ENCODE measurements around the gene TRAIP.
A peak's percentile ranks its signal among the peaks of the same experiment; 100 is the strongest.
"Not testable (repeated sequence)": the region's sequence is repeated elsewhere in the genome, so short reads cannot be mapped to it uniquely, and the experiment has no call there.

TRAIP gene

GRCh38 chr3:49790626-49791411 is 65.5 kb downstream of the TRAIP start:
- no peak for DNase-seq

GRCh38 chr3:49788056-49788455 is 68.3 kb downstream of the TRAIP start:
- DNase-seq, result no peak

DNA sequence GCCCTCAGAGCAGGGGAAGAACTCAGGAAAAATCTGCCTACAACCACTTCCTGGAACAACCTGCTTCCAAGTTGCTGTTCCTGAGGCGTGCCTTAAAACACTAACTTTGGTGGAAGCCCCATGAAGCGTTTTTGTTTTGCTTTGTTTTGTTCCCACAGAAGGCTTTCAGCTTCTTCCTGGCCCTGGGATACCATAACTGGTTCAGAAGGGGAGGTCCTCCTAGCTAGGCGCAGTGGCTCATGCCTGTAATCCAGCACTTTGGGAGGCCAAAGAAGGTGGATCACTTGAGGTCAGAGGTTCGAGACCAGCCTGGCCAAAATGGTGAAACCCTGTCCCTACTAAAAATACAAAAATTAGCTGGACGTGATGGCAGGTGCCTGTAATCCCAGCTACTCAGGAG is 68.8 kb downstream of the TRAIP start:
- DNase-seq, result no peak

GRCh38 chr3:49787182-49787464 is 69.2 kb downstream of the TRAIP start:
- no peak for DNase-seq

- peak; percentile 99 for DNase-seq
Observed at GRCh38 chr3:49786357-49787181, 69.8 kb downstream of the TRAIP start, which contains the start of gene IP6K1. IP6K1 (minus strand) TSS chr3:49786542; CDS start chr3:49748040, 38,502 bp downstream.

DNA sequence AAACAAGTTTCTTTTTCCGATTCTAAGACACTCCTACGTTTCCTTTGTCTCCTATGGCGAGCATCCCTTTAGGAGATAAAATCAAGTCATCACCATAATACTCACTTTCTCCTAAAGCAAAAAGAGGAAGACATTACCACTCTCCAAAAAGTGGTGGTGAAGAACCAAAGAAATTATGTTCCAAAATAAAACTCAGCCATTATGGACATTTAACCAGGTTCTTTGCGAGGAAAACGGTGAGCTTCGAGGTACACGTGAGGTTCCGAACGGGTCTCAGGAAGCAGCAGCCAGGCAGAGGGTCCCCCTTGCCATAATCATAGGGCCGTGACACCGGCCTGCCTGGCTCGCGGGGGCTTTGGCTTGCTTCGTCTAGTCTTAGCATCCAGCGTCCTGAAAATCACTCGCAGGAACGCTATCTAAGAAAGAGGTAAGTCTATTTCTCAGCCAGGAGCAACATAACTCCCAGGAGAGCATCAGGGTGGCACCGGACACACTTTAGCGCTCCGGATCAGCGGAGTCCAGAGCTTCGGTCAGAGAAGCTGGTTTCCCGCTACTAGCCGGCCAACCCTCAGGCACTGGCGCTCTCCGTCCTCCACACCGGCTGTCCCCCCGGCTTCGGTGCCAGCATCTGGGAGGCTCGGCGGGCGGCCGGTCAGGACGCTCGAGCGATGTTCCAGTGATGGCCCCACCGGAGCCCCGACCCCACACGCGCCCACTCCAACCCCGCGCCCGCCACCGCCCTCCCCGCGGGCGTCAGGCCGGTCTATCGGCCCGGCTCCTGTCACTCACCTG is 70.6 kb downstream of the TRAIP start:
- peak; percentile 24 for DNase-seq

DNA sequence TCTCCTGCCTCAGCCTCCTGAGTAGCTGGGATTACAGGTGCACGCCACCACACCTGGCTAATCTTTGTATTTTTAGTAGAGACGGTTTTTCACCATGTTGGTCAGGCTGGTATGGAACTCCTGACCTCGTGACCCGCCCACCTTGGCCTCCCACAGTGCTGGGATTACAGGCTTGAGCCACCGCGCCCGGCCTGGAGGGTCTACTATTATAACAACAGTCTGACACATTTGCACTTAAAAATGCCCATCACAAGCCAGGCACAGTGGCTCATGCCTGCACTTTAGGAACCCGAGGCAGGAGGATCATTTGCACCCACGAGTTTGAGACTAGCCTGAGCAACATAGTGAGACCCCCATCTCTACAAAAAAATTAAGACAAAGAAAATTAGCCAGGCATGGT is 74.1 kb downstream of the TRAIP start:
- DNase-seq, result not testable (repeated sequence)

- DNase-seq, result no peak
Observed at GRCh38 chr3:49781415-49782199, 74.8 kb downstream of the TRAIP start.

- not testable (repeated sequence) for DNase-seq
Observed at GRCh38 chr3:49780975-49781365, 75.4 kb downstream of the TRAIP start.

DNA sequence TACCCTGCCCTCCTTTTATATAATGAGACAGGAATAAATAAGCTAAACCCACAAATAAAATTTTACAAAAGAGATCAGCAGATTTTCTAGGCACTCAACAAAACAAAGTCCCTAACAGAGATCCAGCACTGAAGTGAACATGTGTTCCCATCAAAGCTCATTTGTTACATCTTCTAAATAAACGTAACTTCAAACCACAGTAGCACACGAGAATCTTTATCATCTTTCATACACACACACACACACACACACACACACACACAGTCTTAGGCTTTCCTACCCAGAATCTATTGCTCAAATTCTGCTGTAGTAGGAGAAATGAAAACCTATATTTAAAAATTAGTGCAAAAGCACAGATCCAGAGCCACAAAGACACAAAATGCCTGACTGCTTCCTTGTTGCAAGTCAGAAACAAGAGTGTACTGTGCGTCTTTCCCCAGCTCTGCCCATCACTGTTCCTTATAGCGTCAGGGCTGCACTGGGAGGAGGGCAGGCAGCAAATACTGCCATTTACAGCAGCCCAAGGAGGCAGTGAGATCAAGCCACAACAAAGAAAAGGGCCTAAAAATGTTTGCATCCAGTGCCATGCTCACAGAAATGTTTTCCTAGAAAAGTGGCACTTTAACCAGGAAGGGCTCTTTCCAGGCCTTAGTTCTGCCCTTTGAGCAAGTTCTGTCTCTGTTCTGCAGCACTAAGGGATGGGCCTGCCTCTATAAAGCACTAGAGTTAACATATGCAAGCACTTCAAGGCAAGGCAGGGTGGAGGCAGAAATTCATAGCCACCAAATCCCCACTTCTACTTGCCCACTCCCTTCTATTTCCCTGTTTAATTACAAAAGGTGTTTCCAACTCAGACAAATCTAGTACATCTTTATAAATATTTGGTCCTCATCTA is 76.0 kb downstream of the TRAIP start:
- DNase-seq, result no peak

DNA sequence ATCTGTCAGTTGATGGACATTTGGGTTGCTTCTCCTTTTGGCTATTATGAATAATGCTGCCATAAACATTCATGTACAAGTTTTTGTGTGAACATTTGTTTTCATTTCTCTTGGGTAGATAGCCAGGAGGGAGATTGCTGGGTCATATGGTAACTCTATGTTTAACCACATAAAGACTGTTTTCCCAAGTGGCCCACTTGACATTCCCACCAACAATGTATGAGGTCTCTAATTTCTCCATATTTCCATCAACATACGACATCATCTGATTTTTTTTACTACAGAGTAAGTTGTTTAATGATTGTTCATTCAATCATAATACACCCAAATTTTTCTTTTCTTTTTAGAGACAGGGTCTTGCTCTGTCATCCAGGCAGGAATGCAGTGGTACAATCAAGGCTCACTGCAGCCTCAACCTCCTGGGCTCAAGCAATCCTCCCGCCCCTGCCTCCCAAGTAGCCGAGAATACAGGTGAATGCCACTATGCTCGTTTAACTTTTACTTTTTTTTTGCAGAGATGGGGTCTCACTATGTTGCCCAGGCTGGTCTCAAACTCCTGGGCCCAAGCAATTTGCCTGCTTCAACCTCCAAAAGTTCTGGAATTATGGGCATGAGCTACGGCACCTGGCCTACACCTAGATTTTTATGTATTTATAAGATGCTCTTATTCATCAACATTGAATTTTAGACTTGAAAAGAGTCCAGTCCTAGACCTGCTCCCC is 76.8 kb downstream of the TRAIP start:
- no peak for DNase-seq
